GM12875 (cell line): Measurements from ENCODE around the gene FTL.

ENCODE experiments used
- H3K4me3 ChIP-seq: one replicate; pipeline ENCODE4 v1.5.1; 2011; ENCODE audit warnings: low read depth, low read length, control low read depth
- TF ChIP-seq, protein P1 (sequence below): IDR thresholded peaks from 2 replicates; pipeline ENCODE4 v1.5.1; 2011; ENCODE audit warnings: low read depth, mild to moderate bottlenecking, control low read depth, inconsistent platforms, low read length, moderate library complexity, borderline replicate concordance; ENCODE audit not compliant: insufficient read depth

FTL gene

DNA sequence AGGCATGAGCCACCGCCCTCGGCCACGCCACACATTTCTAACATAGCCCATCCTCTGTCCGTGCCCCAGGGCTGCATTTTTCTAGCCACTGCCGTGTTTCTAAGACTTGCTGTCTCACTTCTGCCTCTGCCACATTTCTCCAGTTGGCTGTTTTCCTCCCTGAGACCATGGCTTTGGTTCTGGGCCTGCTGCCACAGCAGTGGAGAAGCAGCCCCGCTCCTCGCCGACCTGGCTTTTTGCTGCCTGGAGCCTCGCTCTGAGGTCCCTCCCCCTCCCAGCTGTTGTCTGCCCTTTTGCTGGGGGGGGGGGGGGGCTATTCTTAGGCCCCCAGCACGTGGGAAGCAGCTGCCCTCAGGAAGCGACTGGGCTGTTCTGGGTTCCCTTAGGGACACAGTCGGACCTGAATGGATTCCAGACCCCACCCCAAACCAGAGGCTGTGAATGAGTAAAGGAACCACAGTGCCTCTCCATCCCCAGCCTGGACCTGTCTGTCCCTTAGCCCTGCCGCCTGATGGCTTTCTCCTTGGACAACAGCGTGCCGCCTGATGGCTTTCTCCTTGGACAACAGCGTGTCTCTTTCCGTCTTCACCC, 24.7 kb downstream of the FTL start:
- no peak overlapping the region for H3K4me3 ChIP-seq
- TF ChIP-seq, protein P1, sequence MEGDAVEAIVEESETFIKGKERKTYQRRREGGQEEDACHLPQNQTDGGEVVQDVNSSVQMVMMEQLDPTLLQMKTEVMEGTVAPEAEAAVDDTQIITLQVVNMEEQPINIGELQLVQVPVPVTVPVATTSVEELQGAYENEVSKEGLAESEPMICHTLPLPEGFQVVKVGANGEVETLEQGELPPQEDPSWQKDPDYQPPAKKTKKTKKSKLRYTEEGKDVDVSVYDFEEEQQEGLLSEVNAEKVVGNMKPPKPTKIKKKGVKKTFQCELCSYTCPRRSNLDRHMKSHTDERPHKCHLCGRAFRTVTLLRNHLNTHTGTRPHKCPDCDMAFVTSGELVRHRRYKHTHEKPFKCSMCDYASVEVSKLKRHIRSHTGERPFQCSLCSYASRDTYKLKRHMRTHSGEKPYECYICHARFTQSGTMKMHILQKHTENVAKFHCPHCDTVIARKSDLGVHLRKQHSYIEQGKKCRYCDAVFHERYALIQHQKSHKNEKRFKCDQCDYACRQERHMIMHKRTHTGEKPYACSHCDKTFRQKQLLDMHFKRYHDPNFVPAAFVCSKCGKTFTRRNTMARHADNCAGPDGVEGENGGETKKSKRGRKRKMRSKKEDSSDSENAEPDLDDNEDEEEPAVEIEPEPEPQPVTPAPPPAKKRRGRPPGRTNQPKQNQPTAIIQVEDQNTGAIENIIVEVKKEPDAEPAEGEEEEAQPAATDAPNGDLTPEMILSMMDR, result no peak

DNA sequence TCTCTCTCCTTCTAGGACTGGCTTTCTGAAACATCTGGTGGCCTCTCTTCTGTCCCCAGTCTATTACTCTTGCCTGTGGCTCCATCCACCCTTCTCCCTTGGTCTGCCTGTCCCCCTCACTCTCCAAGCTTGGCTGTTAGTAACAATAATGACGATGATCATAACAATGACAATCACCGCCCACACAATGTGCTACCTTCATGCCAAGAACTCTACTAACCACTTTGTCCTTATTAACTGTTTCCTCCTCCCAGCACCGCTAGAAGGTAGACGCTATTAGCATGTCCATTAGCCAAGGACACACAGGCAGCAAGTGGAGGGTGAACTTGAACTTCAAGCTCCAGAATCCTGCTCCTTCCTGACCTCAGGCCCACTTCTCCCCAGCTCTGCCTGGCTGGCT, 25.3 kb downstream of the FTL start:
- TF ChIP-seq, protein P1, result no peak
- no peak overlapping the region for H3K4me3 ChIP-seq

DNA sequence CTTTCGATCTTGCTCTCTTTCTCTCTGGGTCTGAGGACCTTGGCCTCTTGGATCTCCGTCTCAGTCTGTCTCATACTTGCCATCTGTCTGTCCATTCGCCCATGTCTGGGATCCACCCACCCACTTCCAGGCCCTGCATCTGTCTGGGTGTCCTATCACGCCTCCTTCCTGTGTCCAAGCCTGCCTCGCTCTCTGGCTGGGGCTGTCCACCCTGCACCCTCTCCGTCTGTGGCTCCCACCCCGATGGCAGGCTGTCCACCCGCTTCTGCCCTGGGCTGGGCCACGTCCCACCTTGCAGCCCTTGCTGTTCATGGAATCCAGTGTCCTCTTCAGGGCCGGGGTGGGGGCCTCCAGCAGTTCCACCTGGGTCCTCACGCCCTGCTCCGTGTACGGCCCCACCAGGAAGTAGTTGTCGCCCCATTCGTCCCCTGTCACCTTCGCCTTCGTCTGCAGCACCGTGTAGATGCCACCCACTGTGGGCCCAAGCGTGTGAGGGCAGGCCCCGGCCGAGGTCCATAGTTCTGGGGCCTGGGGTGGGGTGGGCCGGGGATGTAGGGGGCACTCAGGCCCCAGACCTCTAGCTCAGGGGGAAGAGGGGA, 26.0 kb downstream of the FTL start:
- TF ChIP-seq, protein P1, result no peak
- H3K4me3 ChIP-seq, result no peak overlapping the region

DNA sequence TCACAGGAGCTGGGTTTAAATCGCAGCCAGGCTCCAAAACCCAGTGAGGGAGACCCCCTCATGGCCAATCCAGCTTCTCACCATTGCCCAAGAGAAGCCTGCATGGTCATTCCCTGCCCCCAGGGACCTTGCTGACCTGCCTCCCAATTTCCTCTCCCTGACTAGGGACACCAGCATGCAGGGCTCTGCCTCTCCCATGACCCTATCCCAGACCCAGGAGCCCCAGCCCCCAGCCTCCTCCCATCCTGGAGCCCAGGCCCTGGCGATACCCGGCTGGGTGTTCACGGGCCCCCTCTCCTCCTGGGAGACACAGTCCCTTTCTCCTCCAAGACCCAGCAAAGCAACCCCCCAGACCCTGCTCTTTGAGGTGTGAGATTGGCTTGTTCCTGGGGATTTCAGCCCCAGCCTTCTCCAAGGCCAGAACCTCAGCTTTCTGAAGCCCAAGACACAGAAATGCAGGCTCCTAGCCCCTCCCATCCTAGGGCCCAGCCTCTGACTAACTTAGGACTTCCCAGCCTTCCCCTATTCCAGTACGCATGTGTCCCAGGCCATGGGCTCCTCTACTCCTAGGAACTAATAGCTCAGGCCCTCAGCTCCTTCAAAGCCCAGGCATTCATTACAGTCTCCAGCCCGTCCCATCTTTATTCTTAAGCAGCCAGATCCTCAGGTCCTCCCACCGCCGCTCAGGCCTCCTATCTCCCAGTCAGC, 26.9 kb downstream of the FTL start:
- H3K4me3 ChIP-seq, result peak overlapping the region; percentile 75

GRCh38 chr19:48992581-48993174, 27.6 kb downstream of the FTL start:
- TF ChIP-seq, protein P1, result no peak
- H3K4me3 ChIP-seq, result peak overlapping the region; percentile 75

More for the DNA sequence above, 26.9 kb downstream of the FTL start:
- TF ChIP-seq, protein P1, result no peak

DNA sequence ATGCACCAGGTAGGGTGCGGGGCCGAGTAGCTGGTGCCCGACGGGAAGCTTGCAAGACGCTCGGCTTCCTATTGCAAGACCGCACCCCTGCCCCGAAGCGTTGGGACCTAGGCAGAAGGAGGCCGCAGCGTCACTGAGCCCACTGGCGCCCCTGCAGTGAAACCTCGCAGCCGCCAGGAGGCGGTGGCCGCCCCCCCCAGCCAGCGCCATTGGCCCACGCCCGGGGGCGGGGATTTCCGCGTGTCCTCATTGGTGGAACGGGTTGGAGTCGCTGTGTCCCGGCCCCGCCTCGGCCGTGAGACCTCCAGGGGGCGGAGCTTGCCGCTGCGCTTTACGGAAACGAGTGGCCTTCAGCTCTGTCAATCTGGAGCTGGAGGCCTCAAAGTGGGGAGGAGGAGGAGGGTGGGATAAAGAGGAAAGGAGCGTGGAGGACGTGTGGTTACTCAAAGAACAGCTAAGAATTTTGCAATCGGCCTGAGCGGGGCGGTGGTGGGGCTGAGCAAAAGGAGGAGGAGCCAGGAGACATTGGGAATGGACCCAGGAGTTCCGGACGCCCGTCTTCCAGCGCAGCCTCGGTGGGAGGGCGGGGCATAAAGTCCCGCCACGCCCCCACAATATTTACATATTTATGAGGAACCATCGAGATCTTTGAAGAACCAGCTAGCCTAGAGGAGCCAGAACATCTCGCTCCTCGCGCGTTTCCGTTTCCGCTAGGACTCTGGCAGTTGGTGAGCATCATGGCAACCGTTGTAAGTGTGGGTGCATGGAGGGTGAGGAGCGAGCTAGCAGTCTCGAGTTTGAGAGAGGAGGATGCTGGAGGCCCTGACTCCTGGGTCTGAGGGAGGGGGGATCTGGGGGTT, 28.3 kb downstream of the FTL start, which contains the start of the genes GYS1 and RUVBL2:
Gene GYS1 (minus strand): TSS at position 135 of the 860 bp plus-strand sequence. CDS start 197 bp downstream, outside the sequence.
Gene RUVBL2 (plus strand): TSS at position 713 of the 860 bp plus-strand sequence. CDS start 25 bp downstream, at position 738.
- peak within 1 kb of the TSS; percentile 83 for H3K4me3 ChIP-seq
- TF ChIP-seq, protein P1, result peak; percentile 99
